K562 (cell line): Measurements from ENCODE around the gene TRIM31. TPM values are rescaled to one million over a fixed set of nuclear protein-coding genes. Genes with fewer than 3 reads are reported as not detected.

ENCODE experiments used
- ATAC-seq: fragments of 200-7000 bp; cut with Tn5 transposase; 3 replicates; pipeline ENCODE4 v1.9.1; 2020; ENCODE audit warnings: moderate library complexity
- BruUV-seq: library from RNA; stranded (reverse); fragments of 400-500 nt; replicated peaks from 2 replicates; lab custom pipeline; 2021; lab: Mats Ljungman, UMichigan
- CTCF ChIA-PET: fragments of 300-600 bp; formaldehyde crosslinking; extraction: SDS; loops from one replicate; lab custom pipeline; 2021; ENCODE audit warnings: low intra/inter-chr PET ratio; lab: Yijun Ruan, JAX
- POLR2A ChIA-PET: fragments of 300-600, 350-650 bp; sonication (Branson Sonifier 250); formaldehyde crosslinking; extraction: SDS; loops from one replicate; lab custom pipeline; 2021; ENCODE audit warnings: antibody characterized with exemption, inconsistent platforms; lab: Yijun Ruan, JAX
- DNase-seq, 4 experiments: peaks; one replicate each; pipeline versions ENCODE4 v3.0.0 to v3.0.0-alpha.2; 2011 to 2018; ENCODE audit warnings: low spot score in 3 of 4, mixed read lengths in 3 of 4; ENCODE audit errors: extremely low read depth in 1 of 4
- FAIRE-seq: peaks from 2 replicates; lab custom pipeline; 2011; peaks lifted over from hg19 to GRCh38; lab: Jason Lieb, UNC
- H2AFZ ChIP-seq: 2 replicates; pipeline ENCODE4 v1.6.0; 2011; ENCODE audit warnings: low read depth, low read length, control low read depth, inconsistent platforms
- H3K27ac ChIP-seq: fragments of 200-600 bp; 3 replicates; pipeline ENCODE4 v1.8.0; 2011; ENCODE audit warnings: low read depth, mild to moderate bottlenecking, control low read depth, inconsistent platforms, low read length, moderate library complexity, mixed read lengths; ENCODE audit errors: extremely low read depth
- H3K27me3 ChIP-seq, 2 experiments: fragments of 300-600 bp in 1 of 2; 2 replicates in 1 of 2; 3 replicates in 1 of 2; pipeline versions ENCODE4 v1.6.0 to v1.8.0; 2011; ENCODE audit warnings: inconsistent platforms in 2 of 2, low read length in 2 of 2, mild to moderate bottlenecking in 1 of 2, mixed read lengths in 1 of 2, moderate library complexity in 1 of 2; ENCODE audit not compliant: control insufficient read depth in 2 of 2, insufficient read depth in 2 of 2
- H3K36me3 ChIP-seq: fragments of 300-600 bp; 3 replicates; pipeline ENCODE4 v1.8.0; 2011; ENCODE audit warnings: mild to moderate bottlenecking, low read length, inconsistent platforms; ENCODE audit not compliant: control insufficient read depth, insufficient read depth
- H3K4me1 ChIP-seq, 2 experiments: fragments of 200-600 bp in 1 of 2; replicated peaks in 1 of 2; 2 replicates in 1 of 2; 3 replicates in 1 of 2; pipeline versions ENCODE4 v1.5.1 to v1.8.0; 2011; ENCODE audit warnings: inconsistent platforms in 2 of 2, low read length in 2 of 2, mild to moderate bottlenecking in 1 of 2, mixed read lengths in 1 of 2, moderate library complexity in 1 of 2; ENCODE audit not compliant: control insufficient read depth in 2 of 2, insufficient read depth in 2 of 2
- H3K4me2 ChIP-seq: 2 replicates; pipeline ENCODE4 v1.6.1; 2011; ENCODE audit warnings: low read length, control low read depth, inconsistent platforms, mixed read lengths; ENCODE audit not compliant: insufficient read depth
- H3K4me3 ChIP-seq: fragments of 200-600 bp; sonication (generic), shearing (Covaris generic); 2 replicates; pipeline ENCODE4 v1.5.1; 2016; ENCODE audit warnings: control low read depth, inconsistent platforms
- H3K79me2 ChIP-seq: fragments of 200-600 bp; 3 replicates; pipeline ENCODE4 v1.8.0; 2011; ENCODE audit warnings: low read length, inconsistent platforms; ENCODE audit not compliant: control insufficient read depth, insufficient read depth
- H3K9ac ChIP-seq, 2 experiments: 2 replicates each; pipeline versions ENCODE4 v1.6.0 to v1.6.1; 2011; ENCODE audit warnings: low read depth in 2 of 2, low read length in 2 of 2, control low read depth in 1 of 2, inconsistent platforms in 1 of 2, mild to moderate bottlenecking in 1 of 2, mixed read lengths in 1 of 2; ENCODE audit not compliant: insufficient read depth in 1 of 2
- H3K9me1 ChIP-seq: one replicate; pipeline ENCODE4 v1.6.0; 2011; ENCODE audit warnings: inconsistent platforms, mild to moderate bottlenecking, low read length, moderate library complexity; ENCODE audit not compliant: control insufficient read depth, insufficient read depth
- H3K9me3 ChIP-seq: replicated peaks from 2 replicates; pipeline ENCODE4 v1.5.1; 2011; ENCODE audit warnings: low read depth, low read length, inconsistent platforms; ENCODE audit not compliant: control insufficient read depth, insufficient read depth
- H4K20me1 ChIP-seq: replicated peaks from 2 replicates; pipeline ENCODE4 v1.6.1; 2011; ENCODE audit warnings: low read length, inconsistent platforms, mixed read lengths; ENCODE audit not compliant: control insufficient read depth, insufficient read depth
- CBFB ChIP-seq: sonication (generic); formaldehyde crosslinking; IDR thresholded peaks from 2 replicates; pipeline ENCODE4 v1.4.0; 2020; ENCODE audit warnings: mild to moderate bottlenecking, missing genetic modification reagents
- CBX3 ChIP-seq, 2 experiments: IDR thresholded peaks; 1 replicate in 1 of 2; 2 replicates in 1 of 2; pipeline ENCODE4 v1.6.1; 2012; ENCODE audit warnings: inconsistent platforms in 2 of 2, low read length in 2 of 2, borderline replicate concordance in 1 of 2, control low read depth in 1 of 2
- FOXA3 ChIP-seq, 2 experiments: fragments of 450-650 bp in 1 of 2; sonication (generic) in 1 of 2; formaldehyde crosslinking; IDR thresholded peaks in 1 of 2; conservative IDR thresholded peaks in 1 of 2; 2 replicates each; pipeline versions ENCODE4 v1.4.0 to v1.8.0; 2020 to 2022; ENCODE audit warnings: mild to moderate bottlenecking in 2 of 2, missing genetic modification reagents in 1 of 2
- FOXP1 ChIP-seq: sonication (generic); formaldehyde crosslinking; IDR thresholded peaks from 2 replicates; pipeline ENCODE4 v1.8.0; 2022; ENCODE audit warnings: mild to moderate bottlenecking, missing genetic modification reagents
- HMBOX1 ChIP-seq: sonication (generic); IDR thresholded peaks from 2 replicates; pipeline ENCODE4 v1.6.1; 2016
- JUND ChIP-seq, 2 experiments: IDR thresholded peaks; 2 replicates in 1 of 2; 3 replicates in 1 of 2; pipeline ENCODE4 v1.6.1; 2011; ENCODE audit warnings: borderline replicate concordance in 2 of 2, low read depth in 2 of 2, low read length in 2 of 2, improper control_type of control experiment in 1 of 2, missing biosample characterization in 1 of 2, missing genetic modification characterization in 1 of 2, missing genetic modification reagents in 1 of 2
- NR4A1 ChIP-seq, 2 experiments: fragments of 250-450 bp in 1 of 2; fragments of 450-650 bp in 1 of 2; sonication (Bioruptor Pico) in 1 of 2; IDR thresholded peaks; 2 replicates each; pipeline versions ENCODE4 v1.4.0 to v1.6.1; 2016 to 2020; ENCODE audit warnings: mild to moderate bottlenecking in 2 of 2, missing compliant biosample characterization in 1 of 2, missing genetic modification characterization in 1 of 2, moderate library complexity in 1 of 2
- SP1 ChIP-seq: sonication (generic); formaldehyde crosslinking; IDR thresholded peaks from 2 replicates; pipeline ENCODE4 v1.8.1; 2022; ENCODE audit warnings: mild to moderate bottlenecking, missing genetic modification reagents
- SPI1 ChIP-seq: IDR thresholded peaks from 2 replicates; pipeline ENCODE4 v1.6.1; 2011; ENCODE audit warnings: low read depth, low read length, control low read depth, borderline replicate concordance
- UBTF ChIP-seq, 2 experiments: IDR thresholded peaks; 2 replicates each; pipeline ENCODE4 v1.6.1; 2012; ENCODE audit warnings: improper control_type of control experiment in 2 of 2, low read depth in 2 of 2, low read length in 2 of 2, borderline replicate concordance in 1 of 2
- YY1 ChIP-seq, 3 experiments: IDR thresholded peaks; 2 replicates each; pipeline ENCODE4 v1.6.1; 2011; ENCODE audit warnings: low read length in 2 of 3, mild to moderate bottlenecking in 2 of 3, moderate library complexity in 2 of 3, borderline replicate concordance in 1 of 3, control low read depth in 1 of 3, low read depth in 1 of 3; ENCODE audit not compliant: insufficient read depth in 3 of 3, insufficient replicate concordance in 2 of 3, control insufficient read depth in 1 of 3, insufficient read length in 1 of 3; ENCODE audit errors: extremely low read depth in 1 of 3
- ZNF431 ChIP-seq: sonication (generic); formaldehyde crosslinking; IDR thresholded peaks from 2 replicates; pipeline ENCODE4 v1.8.0; 2022; ENCODE audit warnings: mild to moderate bottlenecking, missing genetic modification reagents
- ZNF586 ChIP-seq: fragments of 450-650 bp; formaldehyde crosslinking; conservative IDR thresholded peaks from 2 replicates; pipeline ENCODE4 v1.4.0; 2020; ENCODE audit warnings: mild to moderate bottlenecking, moderate library complexity
- ZNF644 ChIP-seq: fragments of 200-800 bp; sonication (Bioruptor generic); IDR thresholded peaks from 2 replicates; pipeline ENCODE4 v1.6.1; 2016; ENCODE audit warnings: low read depth, missing genetic modification characterization, missing compliant biosample characterization
- WGBS: fragments of 100-300 bp; shearing (Covaris generic); methylation state at CpG from one replicate; pipeline ENCODE4 v1.1.6; 2016; ENCODE audit warnings: low coverage, mixed read lengths; ENCODE audit not compliant: insufficient coverage; ENCODE audit errors: missing lambda C conversion rate; 5-methylcytosine and 5-hydroxymethylcytosine counted together
- in situ Hi-C: fragments of 300-500 bp; cut with MboI; formaldehyde crosslinking; loops from 4 replicates; pipeline ENCODE4 v1.15.0; 2018; ENCODE audit warnings: inconsistent platforms, mixed read lengths
- intact Hi-C: fragments of 100-400 bp; cut with micrococcal nuclease; formaldehyde crosslinking; loops from 2 replicates; pipeline ENCODE4 v1.14.2; 2022
- polyA plus RNA-seq, 8 experiments: library from polyadenylated mRNA; depleted of rRNA in 4 of 8; stranded (reverse) in 5 of 8; unstranded in 3 of 8; fragments of >200 nt; fragmentation: Nextera tagmentation in 2 of 8; fragmentation: Illumina TruSeq in 1 of 8; extraction: Ambion mirVana in 2 of 8; extraction: Trizol in 1 of 8; gene quantifications; 2 replicates each; pipeline versions ENCODE4 v1.2.1 to v1.2.3, GENCODE V29; 2011 to 2014; ENCODE audit warnings: inconsistent platforms in 1 of 8, missing spikeins in 1 of 8
- total RNA-seq, 7 experiments: library from RNA; depleted of rRNA in 6 of 7; stranded (reverse); fragments of >200 nt in 6 of 7; fragmentation: Illumina TruSeq in 2 of 7; extraction: Trizol in 2 of 7; gene quantifications; 2 replicates each; pipeline versions ENCODE4 v1.2.1 to v1.2.3, GENCODE V29; 2011 to 2021; ENCODE audit warnings: low replicate concordance in 1 of 7

The TRIM31 gene
- total and polyA plus RNA-seq, 9 of the 15 experiments (the other 6 are each of a cell fraction or from before 2014, with no cell fraction given) = not detected

- Histone ChIP-seq H3K9me1 (no peaks in the 10 kb centered on the region), H3K79me2 (peaks cover 53% of the 10 kb centered on the region), H3K27me3 (no peaks in the 10 kb centered on the region), H4K20me1 (no peaks in the 10 kb centered on the region), H3K9me3 (no peaks in the 10 kb centered on the region), H3K27ac (peak overlapping the region; percentile 85), H3K9ac (peak overlapping the region; percentile 96 to 98), H2AFZ (peak overlapping the region; percentile 94), H3K4me3 (peak overlapping the region; percentile 79), H3K4me1 (peaks cover 0 to 14% of the 10 kb centered on the region in 2 experiments; a peak in 3 of 5 replicates), H3K36me3 (peaks cover 35% of the 10 kb centered on the region), H3K4me2 (peak overlapping the region; percentile 93)
- in situ Hi-C loops (no loop called here), intact Hi-C loops (loop anchor here (5.0 to 10.0 kb wide), 2 partner anchors 95 to 283 kb away; partner anchors contain the start of gene RPP21)
- ChIA-PET POLR2A (interaction anchor here (0.8 to 2.2 kb wide), 8 partner anchors 9 to 446 kb away, joined by 3 to 10 read pairs (median 3); no protein-coding TSS in a partner anchor), CTCF (no interaction called here)
- DNase-seq (peak in 2 of 4 experiments; percentile 18 to 56), ATAC-seq (peak; percentile 71), FAIRE-seq (peak; percentile 62)
- 7% methylated on average over 13 of the region's 13 CpGs for WGBS
- no TSS peak for BruUV-seq
- 0 out of 2 replicates have a peak, but pooled peaks have one; percentile 14 for TF ChIP-seq FOXP1 (CRISPR knock-in tag)
- TF ChIP-seq ZNF644 = 0 out of 2 replicates have a peak, but pooled peaks have one; percentile 5
- TF ChIP-seq SPI1 = no peak
- TF ChIP-seq ZNF431 (CRISPR knock-in tag) = 0 out of 2 replicates have a peak, but pooled peaks have one; percentile 36
- TF ChIP-seq YY1 (IDR thresholded peaks at IDR 0.05; ENCODE audit: borderline replicate concordance in 1 of 3, control insufficient read depth in 1 of 3, extremely low read depth in 1 of 3, insufficient read depth in 3 of 3, insufficient read length in 1 of 3, insufficient replicate concordance in 2 of 3, low read depth in 1 of 3, low read length in 2 of 3) = peak in 1 of 3 experiments; percentile 57
- TF ChIP-seq JUND (IDR thresholded peaks at IDR 0.05; ENCODE audit: borderline replicate concordance, low read depth, low read length) = no peak
- no peak for TF ChIP-seq JUND (tag; IDR thresholded peaks at IDR 0.05; ENCODE audit: borderline replicate concordance, low read depth, low read length)
- no peak for TF ChIP-seq ZNF586 (CRISPR knock-in tag)
- peak; percentile 69; the same call in 1 of the 2 replicates for TF ChIP-seq CBFB (CRISPR knock-in tag)
- TF ChIP-seq HMBOX1 = peak; percentile 62; the same call in 1 of the 2 replicates
- 0 out of 2 replicates have a peak, but pooled peaks have one; percentile 6 for TF ChIP-seq SP1
- TF ChIP-seq CBX3 (IDR thresholded peaks at IDR 0.05; ENCODE audit: borderline replicate concordance in 1 of 2, low read length in 2 of 2) = 0 out of 3 replicates have a peak, but pooled peaks of 1 of the 2 experiments have one; percentile 40
- 0 out of 4 replicates have a peak, but pooled peaks of 1 of the 2 experiments have one; percentile 45 for TF ChIP-seq FOXA3 (CRISPR knock-in tag; conservative IDR thresholded peaks at IDR 0.05 in 1 of 2, IDR thresholded peaks at IDR 0.05 in 1 of 2)
- no peak for TF ChIP-seq NR4A1 (CRISPR knock-in tag; IDR thresholded peaks at IDR 0.05)
- TF ChIP-seq NR4A1 (tag; IDR thresholded peaks at IDR 0.05) = 0 out of 2 replicates have a peak, but pooled peaks have one; percentile 45
- TF ChIP-seq UBTF (IDR thresholded peaks at IDR 0.05; ENCODE audit: borderline replicate concordance in 1 of 2, low read depth in 2 of 2, low read length in 2 of 2) = 0 out of 4 replicates have a peak, but pooled peaks of 1 of the 2 experiments have one; percentile 10
Observed at GRCh38 chr6:30061858-30062458, 50.9 kb downstream of the TRIM31 start.
